Suprapubic skin (tissue), 4 donors: ENCODE measurements around the gene CDK11B.

Experiments
- CTCF ChIP-seq, 2 donors: fragments of 200-600 bp in 1 of 2; fragments of 450-650 bp in 1 of 2; sonication (generic) in 1 of 2; IDR thresholded peaks; one replicate each; pipeline ENCODE4 v1.5.1; 2016 to 2019; ENCODE audit warnings: antibody characterized with exemption in 2 of 2, mild to moderate bottlenecking in 1 of 2, moderate library complexity in 1 of 2
- POLR2A ChIP-seq, 2 donors: fragments of 450-650 bp; IDR thresholded peaks; one replicate each; pipeline ENCODE4 v1.6.1; 2017; ENCODE audit warnings: antibody characterized with exemption in 2 of 2, mild to moderate bottlenecking in 2 of 2, moderate library complexity in 2 of 2
- POLR2AphosphoS5 ChIP-seq, 3 donors: sonication (generic); formaldehyde crosslinking; IDR thresholded peaks; one replicate each; pipeline ENCODE4 v1.6.1; 2017; ENCODE audit warnings: antibody characterized with exemption in 3 of 3

- TF ChIP-seq POLR2A (IDR thresholded peaks at IDR 0.05) (no peak), CTCF (IDR thresholded peaks at IDR 0.05) (no peak), POLR2AphosphoS5 (IDR thresholded peaks at IDR 0.05) (no peak)
These were observed 32.3 kb downstream of the CDK11B start for GRCh38 chr1:1626207-1627141.
